Hepatocyte (in vitro differentiated cells): ENCODE results near the gene IFNA13.

Experiments used
- EZH2 ChIP-seq: fragments of 200-600 bp; sonication (generic); IDR thresholded peaks from 2 replicates; pipeline ENCODE4 v1.6.1; 2016; ENCODE audit warnings: antibody characterized with exemption, mild to moderate bottlenecking, borderline replicate concordance
- TF ChIP-seq, protein P1 (sequence below): fragments of 200-600 bp; sonication (generic); IDR thresholded peaks from 2 replicates; pipeline ENCODE4 v1.5.1; 2016; ENCODE audit warnings: antibody characterized with exemption, mild to moderate bottlenecking; ENCODE audit not compliant: poor library complexity

GRCh38 chr9:21322911-21323461, 44.9 kb downstream of the IFNA13 start:
- TF ChIP-seq, protein P1, sequence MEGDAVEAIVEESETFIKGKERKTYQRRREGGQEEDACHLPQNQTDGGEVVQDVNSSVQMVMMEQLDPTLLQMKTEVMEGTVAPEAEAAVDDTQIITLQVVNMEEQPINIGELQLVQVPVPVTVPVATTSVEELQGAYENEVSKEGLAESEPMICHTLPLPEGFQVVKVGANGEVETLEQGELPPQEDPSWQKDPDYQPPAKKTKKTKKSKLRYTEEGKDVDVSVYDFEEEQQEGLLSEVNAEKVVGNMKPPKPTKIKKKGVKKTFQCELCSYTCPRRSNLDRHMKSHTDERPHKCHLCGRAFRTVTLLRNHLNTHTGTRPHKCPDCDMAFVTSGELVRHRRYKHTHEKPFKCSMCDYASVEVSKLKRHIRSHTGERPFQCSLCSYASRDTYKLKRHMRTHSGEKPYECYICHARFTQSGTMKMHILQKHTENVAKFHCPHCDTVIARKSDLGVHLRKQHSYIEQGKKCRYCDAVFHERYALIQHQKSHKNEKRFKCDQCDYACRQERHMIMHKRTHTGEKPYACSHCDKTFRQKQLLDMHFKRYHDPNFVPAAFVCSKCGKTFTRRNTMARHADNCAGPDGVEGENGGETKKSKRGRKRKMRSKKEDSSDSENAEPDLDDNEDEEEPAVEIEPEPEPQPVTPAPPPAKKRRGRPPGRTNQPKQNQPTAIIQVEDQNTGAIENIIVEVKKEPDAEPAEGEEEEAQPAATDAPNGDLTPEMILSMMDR = no peak
- TF ChIP-seq EZH2 = no peak
